K562 (cell line): ENCODE data around the gene RYK. TPM values are rescaled to one million over a fixed set of nuclear protein-coding genes. Genes with fewer than 3 reads are reported as not detected.

Source experiments
- BRD9 ChIP-seq: fragments of 450-650 bp; IDR thresholded peaks from 2 replicates; pipeline ENCODE4 v1.6.1; 2018; ENCODE audit warnings: low read depth; ENCODE audit not compliant: partially characterized antibody
- CBX2 ChIP-seq: fragments of 200-600 bp; sonication (generic); IDR thresholded peaks from one replicate; pipeline ENCODE4 v1.6.1; 2012; ENCODE audit warnings: mild to moderate bottlenecking, low read length, inconsistent platforms; ENCODE audit not compliant: insufficient read depth, poor library complexity, severe bottlenecking
- CCAR2 ChIP-seq: fragments of 200-400 bp; formaldehyde crosslinking; IDR thresholded peaks from 2 replicates; pipeline ENCODE4 v1.6.1; 2017; ENCODE audit warnings: mild to moderate bottlenecking, low read depth, low read length
- KLF1 ChIP-seq: fragments of 450-650 bp; IDR thresholded peaks from 2 replicates; pipeline ENCODE4 v1.6.1; 2016; ENCODE audit warnings: missing genetic modification characterization, missing compliant biosample characterization
- NR1H2 ChIP-seq: sonication (generic); formaldehyde crosslinking; IDR thresholded peaks from 2 replicates; pipeline ENCODE4 v1.4.0; 2020; ENCODE audit warnings: mild to moderate bottlenecking, missing genetic modification reagents
- PHF21A ChIP-seq: fragments of 450-650 bp; IDR thresholded peaks from 2 replicates; pipeline ENCODE4 v1.6.1; 2017; ENCODE audit warnings: low read depth, borderline replicate concordance
- POLR2B ChIP-seq: fragments of 450-650 bp; IDR thresholded peaks from 2 replicates; pipeline ENCODE4 v1.6.1; 2018; ENCODE audit warnings: low read depth; ENCODE audit not compliant: partially characterized antibody
- POU5F1 ChIP-seq: fragments of 150-350 bp; IDR thresholded peaks from 2 replicates; pipeline ENCODE4 v1.6.1; 2014; ENCODE audit warnings: borderline replicate concordance, low read length, low read depth, mild to moderate bottlenecking; ENCODE audit not compliant: partially characterized antibody
- SRSF3 ChIP-seq: fragments of 200-400 bp; formaldehyde crosslinking; IDR thresholded peaks from 2 replicates; pipeline ENCODE4 v1.6.1; 2016; ENCODE audit warnings: mild to moderate bottlenecking, low read length, moderate library complexity; ENCODE audit not compliant: insufficient read depth
- ZNF644 ChIP-seq: fragments of 200-800 bp; sonication (Bioruptor generic); IDR thresholded peaks from 2 replicates; pipeline ENCODE4 v1.6.1; 2016; ENCODE audit warnings: low read depth, missing genetic modification characterization, missing compliant biosample characterization
- polyA plus RNA-seq, 8 experiments: library from polyadenylated mRNA; depleted of rRNA in 4 of 8; stranded (reverse) in 5 of 8; unstranded in 3 of 8; fragments of >200 nt; fragmentation: Nextera tagmentation in 2 of 8; fragmentation: Illumina TruSeq in 1 of 8; extraction: Ambion mirVana in 2 of 8; extraction: Trizol in 1 of 8; gene quantifications; 2 replicates each; pipeline versions ENCODE4 v1.2.1 to v1.2.3, GENCODE V29; 2011 to 2014; ENCODE audit warnings: inconsistent platforms in 1 of 8, missing spikeins in 1 of 8
- total RNA-seq, 7 experiments: library from RNA; depleted of rRNA in 6 of 7; stranded (reverse); fragments of >200 nt in 6 of 7; fragmentation: Illumina TruSeq in 2 of 7; extraction: Trizol in 2 of 7; gene quantifications; 2 replicates each; pipeline versions ENCODE4 v1.2.1 to v1.2.3, GENCODE V29; 2011 to 2021; ENCODE audit warnings: low replicate concordance in 1 of 7
- TF ChIP-seq, protein P1 (sequence below), 2 experiments: fragments of 450-650 bp; formaldehyde crosslinking in 1 of 2; IDR thresholded peaks; 2 replicates each; pipeline versions ENCODE4 v1.4.0 to v1.6.1; 2014 to 2020; ENCODE audit warnings: mild to moderate bottlenecking in 2 of 2, borderline replicate concordance in 1 of 2, low read depth in 1 of 2
- TF ChIP-seq, protein P2 (sequence below): fragments of 200-800 bp; sonication (Bioruptor generic); IDR thresholded peaks from 2 replicates; pipeline ENCODE4 v1.6.1; 2017; ENCODE audit warnings: missing genetic modification characterization, missing compliant biosample characterization
- TF ChIP-seq, protein P3 (sequence below): fragments of 250-450 bp; sonication (Bioruptor Pico); IDR thresholded peaks from 2 replicates; pipeline ENCODE4 v1.8.0; 2021; ENCODE audit warnings: moderate library complexity, mild to moderate bottlenecking, inconsistent platforms
- TF ChIP-seq, protein P4 (sequence below): fragments of 450-650 bp; IDR thresholded peaks from one replicate; pipeline ENCODE4 v1.6.1; 2018; ENCODE audit warnings: mild to moderate bottlenecking, moderate library complexity; ENCODE audit not compliant: partially characterized antibody

The RYK gene
- total and polyA plus RNA-seq, 9 of the 15 experiments (the other 6 are each of a cell fraction or from before 2014, with no cell fraction given): 4.2 to 29.5 (median 16.6) TPM

DNA sequence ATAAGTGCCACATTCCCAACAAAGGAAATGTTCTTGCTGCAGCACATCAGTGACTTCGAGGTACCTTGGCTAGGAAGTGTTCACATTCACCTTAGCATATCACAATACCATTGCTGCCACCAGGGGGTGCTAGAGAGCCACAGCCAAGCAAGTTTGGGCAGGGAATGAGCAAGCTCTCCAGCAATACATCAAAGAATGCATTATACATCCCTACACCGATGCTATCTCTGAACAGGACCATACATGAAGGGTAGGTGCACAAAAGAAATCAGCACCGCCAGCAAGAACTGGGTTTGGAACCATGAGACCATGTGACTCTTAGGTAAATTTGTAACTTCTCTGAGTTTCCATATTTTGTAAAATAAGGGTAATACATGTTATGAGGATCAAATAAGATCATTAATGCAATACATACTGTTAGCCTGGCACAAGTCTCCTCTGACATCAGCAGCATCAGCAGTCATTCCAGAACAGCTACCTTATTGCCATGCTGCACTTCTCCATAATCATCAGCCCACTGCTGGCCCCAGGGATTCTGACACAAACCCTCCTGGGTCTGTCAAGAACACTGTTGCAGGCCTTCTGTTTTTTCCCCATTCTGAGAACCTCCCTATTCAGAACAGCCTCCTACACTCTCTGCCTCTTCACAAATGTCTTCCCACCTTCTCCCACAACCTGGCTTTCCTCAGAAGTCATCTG, 37.5 kb downstream of the RYK start (continued):
- TF ChIP-seq, protein P1, sequence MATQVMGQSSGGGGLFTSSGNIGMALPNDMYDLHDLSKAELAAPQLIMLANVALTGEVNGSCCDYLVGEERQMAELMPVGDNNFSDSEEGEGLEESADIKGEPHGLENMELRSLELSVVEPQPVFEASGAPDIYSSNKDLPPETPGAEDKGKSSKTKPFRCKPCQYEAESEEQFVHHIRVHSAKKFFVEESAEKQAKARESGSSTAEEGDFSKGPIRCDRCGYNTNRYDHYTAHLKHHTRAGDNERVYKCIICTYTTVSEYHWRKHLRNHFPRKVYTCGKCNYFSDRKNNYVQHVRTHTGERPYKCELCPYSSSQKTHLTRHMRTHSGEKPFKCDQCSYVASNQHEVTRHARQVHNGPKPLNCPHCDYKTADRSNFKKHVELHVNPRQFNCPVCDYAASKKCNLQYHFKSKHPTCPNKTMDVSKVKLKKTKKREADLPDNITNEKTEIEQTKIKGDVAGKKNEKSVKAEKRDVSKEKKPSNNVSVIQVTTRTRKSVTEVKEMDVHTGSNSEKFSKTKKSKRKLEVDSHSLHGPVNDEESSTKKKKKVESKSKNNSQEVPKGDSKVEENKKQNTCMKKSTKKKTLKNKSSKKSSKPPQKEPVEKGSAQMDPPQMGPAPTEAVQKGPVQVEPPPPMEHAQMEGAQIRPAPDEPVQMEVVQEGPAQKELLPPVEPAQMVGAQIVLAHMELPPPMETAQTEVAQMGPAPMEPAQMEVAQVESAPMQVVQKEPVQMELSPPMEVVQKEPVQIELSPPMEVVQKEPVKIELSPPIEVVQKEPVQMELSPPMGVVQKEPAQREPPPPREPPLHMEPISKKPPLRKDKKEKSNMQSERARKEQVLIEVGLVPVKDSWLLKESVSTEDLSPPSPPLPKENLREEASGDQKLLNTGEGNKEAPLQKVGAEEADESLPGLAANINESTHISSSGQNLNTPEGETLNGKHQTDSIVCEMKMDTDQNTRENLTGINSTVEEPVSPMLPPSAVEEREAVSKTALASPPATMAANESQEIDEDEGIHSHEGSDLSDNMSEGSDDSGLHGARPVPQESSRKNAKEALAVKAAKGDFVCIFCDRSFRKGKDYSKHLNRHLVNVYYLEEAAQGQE (IDR thresholded peaks at IDR 0.05; ENCODE audit: borderline replicate concordance): peak; percentile 55
- TF ChIP-seq, protein P1 (CRISPR knock-in tag; IDR thresholded peaks at IDR 0.05; ENCODE audit: low read depth): no peak
- TF ChIP-seq POLR2B (no peak), BRD9 (no peak), CBX2 (no peak), KLF1 (tag) (no peak), NR1H2 (CRISPR knock-in tag) (no peak), ZNF644 (tag) (no peak), CCAR2 (no peak), POU5F1 (no peak), SRSF3 (no peak), PHF21A (no peak)
- TF ChIP-seq, protein P2, sequence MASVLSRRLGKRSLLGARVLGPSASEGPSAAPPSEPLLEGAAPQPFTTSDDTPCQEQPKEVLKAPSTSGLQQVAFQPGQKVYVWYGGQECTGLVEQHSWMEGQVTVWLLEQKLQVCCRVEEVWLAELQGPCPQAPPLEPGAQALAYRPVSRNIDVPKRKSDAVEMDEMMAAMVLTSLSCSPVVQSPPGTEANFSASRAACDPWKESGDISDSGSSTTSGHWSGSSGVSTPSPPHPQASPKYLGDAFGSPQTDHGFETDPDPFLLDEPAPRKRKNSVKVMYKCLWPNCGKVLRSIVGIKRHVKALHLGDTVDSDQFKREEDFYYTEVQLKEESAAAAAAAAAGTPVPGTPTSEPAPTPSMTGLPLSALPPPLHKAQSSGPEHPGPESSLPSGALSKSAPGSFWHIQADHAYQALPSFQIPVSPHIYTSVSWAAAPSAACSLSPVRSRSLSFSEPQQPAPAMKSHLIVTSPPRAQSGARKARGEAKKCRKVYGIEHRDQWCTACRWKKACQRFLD (CRISPR knock-in tag): no peak
- TF ChIP-seq, protein P3, sequence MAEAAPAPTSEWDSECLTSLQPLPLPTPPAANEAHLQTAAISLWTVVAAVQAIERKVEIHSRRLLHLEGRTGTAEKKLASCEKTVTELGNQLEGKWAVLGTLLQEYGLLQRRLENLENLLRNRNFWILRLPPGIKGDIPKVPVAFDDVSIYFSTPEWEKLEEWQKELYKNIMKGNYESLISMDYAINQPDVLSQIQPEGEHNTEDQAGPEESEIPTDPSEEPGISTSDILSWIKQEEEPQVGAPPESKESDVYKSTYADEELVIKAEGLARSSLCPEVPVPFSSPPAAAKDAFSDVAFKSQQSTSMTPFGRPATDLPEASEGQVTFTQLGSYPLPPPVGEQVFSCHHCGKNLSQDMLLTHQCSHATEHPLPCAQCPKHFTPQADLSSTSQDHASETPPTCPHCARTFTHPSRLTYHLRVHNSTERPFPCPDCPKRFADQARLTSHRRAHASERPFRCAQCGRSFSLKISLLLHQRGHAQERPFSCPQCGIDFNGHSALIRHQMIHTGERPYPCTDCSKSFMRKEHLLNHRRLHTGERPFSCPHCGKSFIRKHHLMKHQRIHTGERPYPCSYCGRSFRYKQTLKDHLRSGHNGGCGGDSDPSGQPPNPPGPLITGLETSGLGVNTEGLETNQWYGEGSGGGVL: no peak
- TF ChIP-seq, protein P4, sequence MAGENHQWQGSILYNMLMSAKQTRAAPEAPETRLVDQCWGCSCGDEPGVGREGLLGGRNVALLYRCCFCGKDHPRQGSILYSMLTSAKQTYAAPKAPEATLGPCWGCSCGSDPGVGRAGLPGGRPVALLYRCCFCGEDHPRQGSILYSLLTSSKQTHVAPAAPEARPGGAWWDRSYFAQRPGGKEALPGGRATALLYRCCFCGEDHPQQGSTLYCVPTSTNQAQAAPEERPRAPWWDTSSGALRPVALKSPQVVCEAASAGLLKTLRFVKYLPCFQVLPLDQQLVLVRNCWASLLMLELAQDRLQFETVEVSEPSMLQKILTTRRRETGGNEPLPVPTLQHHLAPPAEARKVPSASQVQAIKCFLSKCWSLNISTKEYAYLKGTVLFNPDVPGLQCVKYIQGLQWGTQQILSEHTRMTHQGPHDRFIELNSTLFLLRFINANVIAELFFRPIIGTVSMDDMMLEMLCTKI: no peak
